ENCODE measurements around the gene RAP1GAP2.

DNA sequence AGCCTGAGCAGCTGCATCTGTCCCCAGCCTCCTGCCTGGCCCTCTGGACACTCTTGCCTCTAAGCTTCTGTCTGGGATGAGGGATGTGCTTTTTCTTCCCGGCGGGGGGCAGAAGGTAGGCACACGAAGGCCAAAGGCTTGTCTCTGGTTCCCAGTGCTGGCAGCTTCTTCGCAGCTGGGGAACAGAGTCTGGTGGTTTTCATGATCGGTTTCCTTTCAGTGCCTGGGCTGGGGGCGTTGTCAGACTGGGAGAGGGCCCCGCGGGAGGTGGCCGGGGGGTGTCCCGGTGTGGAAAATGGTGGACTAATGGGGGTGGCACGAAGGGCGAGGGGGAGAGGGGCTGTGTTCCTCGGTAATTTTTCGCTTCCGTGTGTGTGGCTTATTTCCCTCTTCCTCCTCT is 988 bp downstream of the RAP1GAP2 start:
- TF ChIP-seq, protein P1, sequence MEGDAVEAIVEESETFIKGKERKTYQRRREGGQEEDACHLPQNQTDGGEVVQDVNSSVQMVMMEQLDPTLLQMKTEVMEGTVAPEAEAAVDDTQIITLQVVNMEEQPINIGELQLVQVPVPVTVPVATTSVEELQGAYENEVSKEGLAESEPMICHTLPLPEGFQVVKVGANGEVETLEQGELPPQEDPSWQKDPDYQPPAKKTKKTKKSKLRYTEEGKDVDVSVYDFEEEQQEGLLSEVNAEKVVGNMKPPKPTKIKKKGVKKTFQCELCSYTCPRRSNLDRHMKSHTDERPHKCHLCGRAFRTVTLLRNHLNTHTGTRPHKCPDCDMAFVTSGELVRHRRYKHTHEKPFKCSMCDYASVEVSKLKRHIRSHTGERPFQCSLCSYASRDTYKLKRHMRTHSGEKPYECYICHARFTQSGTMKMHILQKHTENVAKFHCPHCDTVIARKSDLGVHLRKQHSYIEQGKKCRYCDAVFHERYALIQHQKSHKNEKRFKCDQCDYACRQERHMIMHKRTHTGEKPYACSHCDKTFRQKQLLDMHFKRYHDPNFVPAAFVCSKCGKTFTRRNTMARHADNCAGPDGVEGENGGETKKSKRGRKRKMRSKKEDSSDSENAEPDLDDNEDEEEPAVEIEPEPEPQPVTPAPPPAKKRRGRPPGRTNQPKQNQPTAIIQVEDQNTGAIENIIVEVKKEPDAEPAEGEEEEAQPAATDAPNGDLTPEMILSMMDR (IDR thresholded peaks at IDR 0.05), result no peak
- no peak for TF ChIP-seq POLR2A (IDR thresholded peaks at IDR 0.05)
